Astrocyte (in vitro differentiated cells and primary cell): ENCODE measurements around the gene SLC24A4.

ENCODE experiments used
- CTCF ChIP-seq: IDR thresholded peaks from 2 replicates; pipeline ENCODE4 v1.5.1; 2011; ENCODE audit warnings: low read depth, mild to moderate bottlenecking, inconsistent platforms, low read length, moderate library complexity; ENCODE audit not compliant: insufficient read depth
- EZH2 ChIP-seq: IDR thresholded peaks from 2 replicates; pipeline ENCODE4 v1.6.1; 2012; ENCODE audit warnings: mild to moderate bottlenecking, low read length, inconsistent platforms; ENCODE audit not compliant: insufficient read depth

DNA sequence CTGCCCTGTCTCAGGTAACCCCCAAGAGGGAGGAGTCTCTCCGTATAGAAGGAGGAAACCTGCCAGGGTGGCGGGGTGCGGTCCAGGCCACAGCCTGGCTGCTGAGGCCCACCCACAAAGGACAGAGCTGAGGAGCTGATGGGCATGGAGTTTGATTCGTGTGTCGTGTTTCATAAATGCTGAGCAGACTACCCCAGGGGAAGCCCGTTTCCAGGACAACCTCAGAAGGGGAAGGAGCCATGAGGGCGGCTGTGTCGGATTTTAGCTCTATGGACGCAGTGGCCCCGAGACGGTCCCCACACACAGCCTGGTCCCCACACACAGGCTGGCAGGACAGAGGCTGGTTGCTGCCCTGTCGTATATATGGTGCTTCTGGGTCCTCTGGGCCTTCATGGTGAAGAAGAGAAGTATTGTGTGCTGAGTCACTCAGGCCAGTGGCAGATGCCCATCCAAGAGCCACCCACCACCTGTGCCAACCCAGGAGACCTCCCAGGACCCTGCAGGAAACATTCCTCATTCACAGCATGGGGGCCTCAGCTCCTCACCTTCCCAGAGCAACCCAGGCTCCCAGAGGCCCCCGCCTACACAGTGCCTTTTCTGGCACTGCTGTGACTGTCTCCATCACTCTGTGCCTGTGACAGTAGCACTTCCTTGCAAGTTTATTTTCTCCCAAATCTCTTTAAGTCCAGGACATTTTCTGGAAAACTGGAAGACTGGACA is 127.5 kb downstream of the SLC24A4 start:
- TF ChIP-seq CTCF (no peak), EZH2 (no peak)
